ENCODE results near the gene EFCAB7.
"Not testable (repeated sequence)": the region's sequence is repeated elsewhere in the genome, so short reads cannot be mapped to it uniquely, and the experiment has no call there.

The EFCAB7 gene

GRCh38 chr1:63548303-63548702, 25.0 kb downstream of the EFCAB7 start:
- DNase-seq (ENCODE audit: low read depth in 1 of 2, low spot score in 1 of 2) = no peak

- DNase-seq (ENCODE audit: low read depth in 1 of 2, low spot score in 1 of 2) = no peak
These were observed 25.6 kb downstream of the EFCAB7 start for GRCh38 chr1:63548877-63549276.

- DNase-seq (ENCODE audit: low read depth in 1 of 2, low spot score in 1 of 2) = no peak
These were observed 32.2 kb downstream of the EFCAB7 start for GRCh38 chr1:63555480-63555879.

- DNase-seq (ENCODE audit: low read depth in 1 of 2, low spot score in 1 of 2) = no peak
These were observed 34.2 kb downstream of the EFCAB7 start for GRCh38 chr1:63557365-63557987.

GRCh38 chr1:63559357-63559756, 36.0 kb downstream of the EFCAB7 start:
- no peak for DNase-seq (ENCODE audit: low read depth in 1 of 2, low spot score in 1 of 2)

- DNase-seq (ENCODE audit: low read depth in 1 of 2, low spot score in 1 of 2) = no peak
These were observed 40.4 kb downstream of the EFCAB7 start for GRCh38 chr1:63563745-63564144.

- no peak for DNase-seq (ENCODE audit: low read depth in 1 of 2, low spot score in 1 of 2)
These were observed 45.7 kb downstream of the EFCAB7 start for GRCh38 chr1:63569068-63569467.

GRCh38 chr1:63569640-63570316, 46.5 kb downstream of the EFCAB7 start:
- no peak for DNase-seq (ENCODE audit: low read depth in 1 of 2, low spot score in 1 of 2)

- DNase-seq (ENCODE audit: low read depth in 1 of 2, low spot score in 1 of 2) = not testable (repeated sequence)
These were observed 49.4 kb downstream of the EFCAB7 start for GRCh38 chr1:63572686-63573085.

GRCh38 chr1:63574203-63574796, 51.0 kb downstream of the EFCAB7 start:
- not testable (repeated sequence) for DNase-seq (ENCODE audit: low read depth in 1 of 2, low spot score in 1 of 2)

- DNase-seq (ENCODE audit: low read depth in 1 of 2, low spot score in 1 of 2) = no peak
These were observed 52.1 kb downstream of the EFCAB7 start for GRCh38 chr1:63575340-63575826.

GRCh38 chr1:63586326-63586725, 63.0 kb downstream of the EFCAB7 start:
- not testable (repeated sequence) for DNase-seq (ENCODE audit: low read depth in 1 of 2, low spot score in 1 of 2)

GRCh38 chr1:63590166-63590560, 66.8 kb downstream of the EFCAB7 start:
- DNase-seq (ENCODE audit: low read depth in 1 of 2, low spot score in 1 of 2) = no peak

- no peak for DNase-seq (ENCODE audit: low read depth in 1 of 2, low spot score in 1 of 2)
These were observed 69.4 kb downstream of the EFCAB7 start for GRCh38 chr1:63592536-63593302.

GRCh38 chr1:63593303-63593885, 70.1 kb downstream of the EFCAB7 start, which contains the start of gene PGM1:
Gene PGM1, plus strand, starts transcription at chr1:63593411. Its CDS starts 78 bp downstream, at chr1:63593489.
- DNase-seq (ENCODE audit: low read depth in 1 of 2, low spot score in 1 of 2) = peak; percentile 52 to 58

- peak; percentile 41 to 53 for DNase-seq (ENCODE audit: low read depth in 1 of 2, low spot score in 1 of 2)
These were observed 70.7 kb downstream of the EFCAB7 start for GRCh38 chr1:63593886-63594605.

- DNase-seq (ENCODE audit: low read depth in 1 of 2, low spot score in 1 of 2) = no peak
These were observed 72.1 kb downstream of the EFCAB7 start for GRCh38 chr1:63595435-63595834.

GRCh38 chr1:63599799-63600198, 76.5 kb downstream of the EFCAB7 start:
- DNase-seq (ENCODE audit: low read depth in 1 of 2, low spot score in 1 of 2) = no peak

- DNase-seq (ENCODE audit: low read depth in 1 of 2, low spot score in 1 of 2) = no peak
These were observed 76.9 kb downstream of the EFCAB7 start for GRCh38 chr1:63600248-63600647.

- DNase-seq (ENCODE audit: low read depth in 1 of 2, low spot score in 1 of 2) = no peak
These were observed 77.7 kb downstream of the EFCAB7 start for GRCh38 chr1:63601061-63601460.

Data from activated T-helper 1 cell treated with anti-CD3 and anti-CD28 coated beads, Interleukin-2, amount 50 U/mL, for 16 hours (primary cell).